ENCODE results near the gene CLOCK. TPM values are rescaled to one million over a fixed set of nuclear protein-coding genes. Genes with fewer than 3 reads are reported as not detected.
A peak's percentile ranks its signal among the peaks of the same experiment; 100 is the strongest.

The CLOCK gene

DNA sequence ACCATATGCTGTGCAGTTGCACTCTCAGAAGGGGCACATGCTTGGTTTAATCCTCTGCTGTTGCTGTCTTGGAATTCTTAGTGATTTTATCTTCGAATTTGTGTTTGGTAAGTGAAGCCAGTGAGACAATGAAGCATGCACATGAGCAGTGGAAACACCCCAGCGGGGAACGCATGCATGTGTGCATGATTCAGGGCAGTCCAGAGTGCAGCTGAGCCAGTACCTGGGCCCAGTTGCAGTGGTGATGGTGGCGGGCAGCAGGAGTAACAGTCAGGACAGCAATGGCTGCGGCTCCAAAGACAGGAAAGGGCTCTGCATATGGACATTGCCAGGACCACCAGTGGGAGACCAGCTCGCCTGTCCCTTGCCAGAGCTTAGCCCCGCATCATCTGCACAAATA is 165.2 kb downstream of the CLOCK start:
- H3K4me2 ChIP-seq (ENCODE audit: low read length) = no peak overlapping the region
- no peak overlapping the region for H2BK5ac ChIP-seq (ENCODE audit: low read length)
- H3K27me3 ChIP-seq (ENCODE audit: insufficient read depth, low read length, poor library complexity) = no peaks in the 10 kb centered on the region
- H3K4me1 ChIP-seq (ENCODE audit: control insufficient read depth, low read depth, low read length) = no peaks in the 10 kb centered on the region
- peak overlapping the region; percentile 18 for H3K56ac ChIP-seq (ENCODE audit: low read length)
- no peaks in the 10 kb centered on the region for H3K79me1 ChIP-seq (ENCODE audit: low read length)
- H3K4me3 ChIP-seq (ENCODE audit: low read length) = no peak overlapping the region
- H3K79me2 ChIP-seq (ENCODE audit: control insufficient read depth, insufficient read depth, low read length) = no peaks in the 10 kb centered on the region
- H3K36me3 ChIP-seq (ENCODE audit: control insufficient read depth, insufficient read depth, low read length) = no peaks in the 10 kb centered on the region
- no peak overlapping the region for H2BK15ac ChIP-seq (replicated peaks; ENCODE audit: low read depth)
- no peak overlapping the region for H3K4ac ChIP-seq (ENCODE audit: low read depth, low read length)
- peak overlapping the region; percentile 6 for H3K23ac ChIP-seq (ENCODE audit: low read length)
- H3K9ac ChIP-seq (ENCODE audit: low read length) = no peak overlapping the region
- H4K5ac ChIP-seq (ENCODE audit: low read length) = no peak overlapping the region
- no peak for DNase-seq
- H3K18ac ChIP-seq (ENCODE audit: low read length) = no peak overlapping the region
- WGBS (ENCODE audit: extremely low coverage, insufficient coverage, low lambda C conversion rate) = no CpG with 5 or more reads among the region's 7 CpGs
- no peak overlapping the region for H2BK120ac ChIP-seq (ENCODE audit: low read depth, low read length)
- no peak overlapping the region for H3K27ac ChIP-seq (ENCODE audit: low read depth, low read length)
- H2AK5ac ChIP-seq (ENCODE audit: low read length) = no peak overlapping the region
- no peak overlapping the region for H4K8ac ChIP-seq (ENCODE audit: low read depth, low read length)

DNA sequence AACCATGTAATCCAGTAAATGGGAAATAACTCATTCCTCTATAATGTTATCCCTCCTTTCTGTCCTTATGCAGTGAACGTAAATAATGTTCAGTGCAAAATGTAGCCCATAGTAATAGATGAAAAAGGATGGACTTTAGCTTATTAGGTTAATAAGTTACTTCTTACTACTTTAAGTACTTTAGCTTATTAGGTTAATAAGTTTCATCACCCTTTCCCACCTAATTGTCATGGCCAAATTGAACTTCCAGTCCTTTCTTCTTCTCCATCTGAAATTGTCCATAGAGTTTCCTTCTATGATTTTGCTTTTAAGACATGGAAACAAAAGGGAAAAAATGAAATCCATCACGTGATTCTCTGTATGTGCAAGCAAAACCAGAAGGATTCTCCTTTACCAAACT is 166.1 kb downstream of the CLOCK start:
- no peak overlapping the region for H4K5ac ChIP-seq (ENCODE audit: low read length)
- no peak overlapping the region for H2AK5ac ChIP-seq (ENCODE audit: low read length)
- H3K27me3 ChIP-seq (ENCODE audit: insufficient read depth, low read length, poor library complexity) = no peaks in the 10 kb centered on the region
- no peak overlapping the region for H2BK120ac ChIP-seq (ENCODE audit: low read depth, low read length)
- H3K23ac ChIP-seq (ENCODE audit: low read length) = no peak overlapping the region
- no peak overlapping the region for H3K27ac ChIP-seq (ENCODE audit: low read depth, low read length)
- no peak overlapping the region for H3K56ac ChIP-seq (ENCODE audit: low read length)
- WGBS (ENCODE audit: extremely low coverage, insufficient coverage, low lambda C conversion rate) = no CpG with 5 or more reads among the region's 2 CpGs
- no peak overlapping the region for H2BK15ac ChIP-seq (replicated peaks; ENCODE audit: low read depth)
- no peaks in the 10 kb centered on the region for H3K4me1 ChIP-seq (ENCODE audit: control insufficient read depth, low read depth, low read length)
- H3K4me2 ChIP-seq (ENCODE audit: low read length) = no peak overlapping the region
- no peak overlapping the region for H3K9ac ChIP-seq (ENCODE audit: low read length)
- no peaks in the 10 kb centered on the region for H3K79me2 ChIP-seq (ENCODE audit: control insufficient read depth, insufficient read depth, low read length)
- no peak overlapping the region for H3K18ac ChIP-seq (ENCODE audit: low read length)
- DNase-seq = no peak
- no peaks in the 10 kb centered on the region for H3K79me1 ChIP-seq (ENCODE audit: low read length)
- no peaks in the 10 kb centered on the region for H3K36me3 ChIP-seq (ENCODE audit: control insufficient read depth, insufficient read depth, low read length)
- no peak overlapping the region for H4K8ac ChIP-seq (ENCODE audit: low read depth, low read length)
- no peak overlapping the region for H2BK5ac ChIP-seq (ENCODE audit: low read length)
- no peak overlapping the region for H3K4me3 ChIP-seq (ENCODE audit: low read length)
- no peak overlapping the region for H3K4ac ChIP-seq (ENCODE audit: low read depth, low read length)

DNA sequence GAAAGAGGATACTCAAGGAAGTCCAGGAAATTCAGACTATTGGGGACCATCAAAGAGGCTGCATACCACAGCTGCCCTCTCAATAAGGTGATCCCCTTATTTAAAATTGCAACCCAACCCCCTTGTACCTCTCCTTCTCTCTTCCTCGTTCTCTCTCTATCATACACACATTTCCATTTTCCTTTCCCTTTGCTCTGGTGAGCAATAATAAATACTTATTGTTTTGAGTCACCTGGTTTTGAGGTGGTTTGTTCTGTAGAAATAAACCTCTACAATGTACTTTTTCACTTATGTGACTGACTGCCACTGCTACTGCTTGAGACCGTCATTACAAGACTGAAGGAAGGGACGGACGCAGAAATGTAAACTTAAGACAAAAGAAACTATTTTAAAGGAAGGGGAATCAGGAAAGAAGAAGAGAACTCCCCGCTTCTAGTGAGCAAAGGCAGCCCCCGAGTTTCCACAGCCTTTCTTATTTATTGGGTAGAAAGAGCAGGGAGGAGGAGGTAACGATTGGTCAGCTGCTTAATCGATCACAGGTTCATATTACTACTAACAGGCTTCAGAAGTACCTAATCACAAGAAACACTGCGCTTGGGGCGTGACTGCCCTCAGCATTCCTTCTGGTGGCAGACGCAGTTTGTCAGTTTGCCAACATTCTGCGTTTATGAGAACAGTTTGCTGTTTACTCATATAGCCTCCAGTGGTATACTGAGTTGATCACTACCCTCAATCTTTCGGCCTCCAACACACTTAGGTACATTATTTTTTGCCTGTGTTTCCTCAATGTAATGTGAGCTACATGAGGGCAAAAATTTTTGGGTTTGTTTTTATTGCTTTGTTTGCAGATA is 167.9 kb downstream of the CLOCK start:
- Histone ChIP-seq H2BK120ac (ENCODE audit: low read depth, low read length) (no peak overlapping the region), H3K56ac (ENCODE audit: low read length) (no peak overlapping the region), H4K5ac (ENCODE audit: low read length) (no peak overlapping the region), H3K4me1 (ENCODE audit: control insufficient read depth, low read depth, low read length) (no peaks in the 10 kb centered on the region), H3K4me2 (ENCODE audit: low read length) (no peak overlapping the region), H3K9ac (ENCODE audit: low read length) (no peak overlapping the region), H3K36me3 (ENCODE audit: control insufficient read depth, insufficient read depth, low read length) (no peaks in the 10 kb centered on the region), H4K8ac (ENCODE audit: low read depth, low read length) (no peak overlapping the region), H3K79me1 (ENCODE audit: low read length) (no peaks in the 10 kb centered on the region), H3K4ac (ENCODE audit: low read depth, low read length) (no peak overlapping the region), H2BK5ac (ENCODE audit: low read length) (no peak overlapping the region), H3K79me2 (ENCODE audit: control insufficient read depth, insufficient read depth, low read length) (no peaks in the 10 kb centered on the region), H3K4me3 (ENCODE audit: low read length) (no peak overlapping the region), H3K27me3 (ENCODE audit: insufficient read depth, low read length, poor library complexity) (no peaks in the 10 kb centered on the region), H3K23ac (ENCODE audit: low read length) (no peak overlapping the region), H3K18ac (ENCODE audit: low read length) (no peak overlapping the region), H3K27ac (ENCODE audit: low read depth, low read length) (no peak overlapping the region), H2AK5ac (ENCODE audit: low read length) (no peak overlapping the region), H2BK15ac (replicated peaks; ENCODE audit: low read depth) (no peak overlapping the region)
- WGBS (ENCODE audit: extremely low coverage, insufficient coverage, low lambda C conversion rate) = 100% methylated on average over 1 of the region's 13 CpGs
- no peak for DNase-seq

Small RNA genes within 50 kb of the gene (small RNA-seq; reads per million reads assigned to genes)
- gene RF00019 (ENCODE audit: insufficient read depth) = not detected

All from mesendoderm (in vitro differentiated cells).